ENCODE data around the gene DUSP22. TPM values are rescaled to one million over a fixed set of nuclear protein-coding genes. Genes with fewer than 3 reads are reported as not detected.

DUSP22 gene
- polyA plus RNA-seq, 1 experiment: 9.8 TPM

DNA sequence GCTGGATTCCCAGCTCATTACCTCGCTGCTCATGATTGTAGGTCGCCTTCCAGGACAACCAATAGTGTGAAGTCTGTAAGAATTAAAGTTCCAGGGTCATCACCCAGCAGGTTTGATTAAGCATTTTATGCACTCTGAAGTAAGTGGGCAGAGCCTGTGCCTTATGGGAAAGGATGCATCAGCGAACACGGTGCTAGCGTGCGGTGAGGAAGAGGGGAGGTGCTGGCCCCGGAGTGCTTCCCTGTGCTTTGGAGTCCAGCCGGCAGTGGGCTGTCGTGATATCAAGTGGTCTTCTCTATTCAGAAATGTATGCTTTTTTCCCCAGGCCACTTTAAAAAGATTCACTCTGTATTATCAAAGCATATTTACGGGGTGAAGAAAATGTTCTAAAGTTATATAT lies 16.0 kb downstream of the DUSP22 start:
- no peak for DNase-seq (ENCODE audit: low read depth)
- POLR2A ChIA-PET: no interaction called here
- TF ChIP-seq, protein P1, sequence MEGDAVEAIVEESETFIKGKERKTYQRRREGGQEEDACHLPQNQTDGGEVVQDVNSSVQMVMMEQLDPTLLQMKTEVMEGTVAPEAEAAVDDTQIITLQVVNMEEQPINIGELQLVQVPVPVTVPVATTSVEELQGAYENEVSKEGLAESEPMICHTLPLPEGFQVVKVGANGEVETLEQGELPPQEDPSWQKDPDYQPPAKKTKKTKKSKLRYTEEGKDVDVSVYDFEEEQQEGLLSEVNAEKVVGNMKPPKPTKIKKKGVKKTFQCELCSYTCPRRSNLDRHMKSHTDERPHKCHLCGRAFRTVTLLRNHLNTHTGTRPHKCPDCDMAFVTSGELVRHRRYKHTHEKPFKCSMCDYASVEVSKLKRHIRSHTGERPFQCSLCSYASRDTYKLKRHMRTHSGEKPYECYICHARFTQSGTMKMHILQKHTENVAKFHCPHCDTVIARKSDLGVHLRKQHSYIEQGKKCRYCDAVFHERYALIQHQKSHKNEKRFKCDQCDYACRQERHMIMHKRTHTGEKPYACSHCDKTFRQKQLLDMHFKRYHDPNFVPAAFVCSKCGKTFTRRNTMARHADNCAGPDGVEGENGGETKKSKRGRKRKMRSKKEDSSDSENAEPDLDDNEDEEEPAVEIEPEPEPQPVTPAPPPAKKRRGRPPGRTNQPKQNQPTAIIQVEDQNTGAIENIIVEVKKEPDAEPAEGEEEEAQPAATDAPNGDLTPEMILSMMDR (IDR thresholded peaks at IDR 0.05; ENCODE audit: insufficient read depth, low read depth, low read length): no peak
- no peak overlapping the region for H3K4me3 ChIP-seq (ENCODE audit: low read depth, low read length)
- no peaks in the 10 kb centered on the region for H3K27me3 ChIP-seq (ENCODE audit: control insufficient read depth, insufficient read depth, low read length)
- no peaks in the 10 kb centered on the region for H3K36me3 ChIP-seq (ENCODE audit: control insufficient read depth, insufficient read depth, low read length)
- CTCF ChIA-PET: no interaction called here

DNA sequence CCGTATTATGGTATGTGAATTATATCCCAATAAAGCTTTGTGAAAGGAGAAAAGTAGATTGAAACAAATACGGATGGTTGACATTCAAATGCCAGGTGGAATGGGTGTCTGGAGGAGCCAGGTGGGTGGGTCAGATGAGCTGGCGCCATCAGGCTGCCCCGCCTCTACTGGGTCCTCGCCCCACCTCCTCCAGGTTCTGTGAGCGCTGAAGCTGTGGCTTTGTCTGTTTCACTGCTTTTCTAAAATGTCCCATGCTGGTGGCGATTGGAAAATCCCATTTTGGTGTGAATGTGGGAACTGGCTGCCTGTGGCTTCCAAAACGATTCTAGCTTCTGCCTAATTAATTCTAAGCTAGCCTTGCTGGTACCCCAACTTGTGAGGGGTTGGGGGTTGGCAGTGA lies 16.5 kb downstream of the DUSP22 start:
- Histone ChIP-seq H3K4me3 (ENCODE audit: low read depth, low read length) (no peak overlapping the region), H3K36me3 (ENCODE audit: control insufficient read depth, insufficient read depth, low read length) (no peaks in the 10 kb centered on the region), H3K27me3 (ENCODE audit: control insufficient read depth, insufficient read depth, low read length) (no peaks in the 10 kb centered on the region)
- TF ChIP-seq, protein P1 (IDR thresholded peaks at IDR 0.05; ENCODE audit: insufficient read depth, low read depth, low read length): no peak
- ChIA-PET CTCF (no interaction called here), POLR2A (no interaction called here)
- DNase-seq (ENCODE audit: low read depth): no peak

DNA sequence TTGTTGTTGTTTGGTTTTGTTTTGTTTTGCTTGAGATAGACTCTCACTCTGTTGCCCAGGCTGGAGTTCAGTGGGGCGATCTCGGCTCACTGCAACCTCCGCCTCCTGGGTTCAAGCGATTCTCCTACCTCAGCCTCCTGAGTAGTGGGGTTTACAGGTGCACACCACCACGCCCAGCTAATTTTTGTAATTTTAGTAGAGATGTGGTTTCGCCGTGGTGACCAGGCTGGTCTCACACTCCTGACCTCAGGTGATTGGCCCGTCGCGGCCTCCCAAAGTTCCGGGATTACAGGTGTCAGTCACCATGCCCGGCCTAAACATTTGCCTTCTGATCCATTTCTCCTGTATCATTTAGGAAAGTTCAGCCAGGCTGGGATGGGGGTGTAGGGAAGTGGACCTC lies 17.7 kb downstream of the DUSP22 start:
- no peak for DNase-seq (ENCODE audit: low read depth)
- Histone ChIP-seq H3K4me3 (ENCODE audit: low read depth, low read length) (no peak overlapping the region), H3K36me3 (ENCODE audit: control insufficient read depth, insufficient read depth, low read length) (no peaks in the 10 kb centered on the region), H3K27me3 (ENCODE audit: control insufficient read depth, insufficient read depth, low read length) (no peaks in the 10 kb centered on the region)
- TF ChIP-seq, protein P1 (IDR thresholded peaks at IDR 0.05; ENCODE audit: insufficient read depth, low read depth, low read length): no peak
- ChIA-PET POLR2A (no interaction called here), CTCF (no interaction called here)

DNA sequence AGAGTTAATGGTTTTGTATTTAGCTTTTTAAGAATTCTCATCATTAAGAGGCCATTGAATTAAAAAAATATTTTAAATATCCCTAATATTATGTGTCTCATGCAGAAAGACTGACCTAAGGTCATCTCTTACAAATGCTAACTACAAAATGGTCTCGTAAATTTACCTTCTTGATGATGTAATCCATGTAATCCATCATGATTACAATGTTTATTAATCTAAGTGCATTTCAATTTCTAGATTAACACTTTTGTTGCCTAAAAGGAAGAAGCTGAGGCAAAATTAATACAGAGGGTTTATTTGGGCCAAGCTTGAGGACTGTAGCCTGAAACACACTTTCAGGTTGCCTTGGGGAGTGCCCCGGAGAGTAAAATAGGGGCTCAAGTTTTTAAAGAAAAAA lies 18.4 kb downstream of the DUSP22 start:
- H3K27me3 ChIP-seq (ENCODE audit: control insufficient read depth, insufficient read depth, low read length): no peaks in the 10 kb centered on the region
- ChIA-PET CTCF (no interaction called here), POLR2A (no interaction called here)
- TF ChIP-seq, protein P1 (IDR thresholded peaks at IDR 0.05; ENCODE audit: insufficient read depth, low read depth, low read length): no peak
- no peaks in the 10 kb centered on the region for H3K36me3 ChIP-seq (ENCODE audit: control insufficient read depth, insufficient read depth, low read length)
- H3K4me3 ChIP-seq (ENCODE audit: low read depth, low read length): no peak overlapping the region
- no peak for DNase-seq (ENCODE audit: low read depth)

DNA sequence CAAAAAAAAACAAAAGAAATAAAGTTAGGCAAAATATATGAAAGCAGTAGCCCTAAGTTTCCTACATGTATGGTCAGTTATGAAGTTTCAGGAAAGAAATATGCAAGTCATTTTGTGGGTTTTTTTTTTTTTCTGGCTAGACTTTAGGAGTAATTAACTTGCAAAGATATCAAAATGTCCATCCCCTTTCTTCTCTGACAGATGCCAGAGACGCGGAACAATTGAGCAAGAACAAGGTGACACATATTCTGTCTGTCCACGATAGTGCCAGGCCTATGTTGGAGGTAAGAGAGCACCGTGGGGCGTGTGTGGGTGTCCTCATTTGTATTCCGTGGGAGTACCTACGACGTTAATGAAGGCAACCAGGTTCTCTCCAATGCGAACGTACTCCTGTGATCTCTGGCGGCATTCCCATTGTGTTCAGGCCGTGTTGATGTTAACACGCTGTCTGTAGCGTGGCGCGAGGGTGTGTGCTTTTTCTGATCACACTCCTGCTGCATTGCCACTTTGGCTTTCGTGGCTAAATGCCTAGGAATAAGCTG lies 19.5 kb downstream of the DUSP22 start:
- no peak for DNase-seq (ENCODE audit: low read depth)
- no peaks in the 10 kb centered on the region for H3K27me3 ChIP-seq (ENCODE audit: control insufficient read depth, insufficient read depth, low read length)
- no peaks in the 10 kb centered on the region for H3K36me3 ChIP-seq (ENCODE audit: control insufficient read depth, insufficient read depth, low read length)
- H3K4me3 ChIP-seq (ENCODE audit: low read depth, low read length): no peak overlapping the region
- POLR2A ChIA-PET: no interaction called here
- CTCF ChIA-PET: interaction anchor here (0.7 kb wide), 1 partner anchor 13 kb away, joined by 3 read pairs; no protein-coding TSS in a partner anchor
- TF ChIP-seq, protein P1 (IDR thresholded peaks at IDR 0.05; ENCODE audit: insufficient read depth, low read depth, low read length): no peak

Measured in BJ (cell line).